ENCODE data around the gene KCTD1. TPM values are rescaled to one million over a fixed set of nuclear protein-coding genes. Genes with fewer than 3 reads are reported as not detected.
"Not testable (repeated sequence)": the region's sequence is repeated elsewhere in the genome, so short reads cannot be mapped to it uniquely, and the experiment has no call there.

Gene KCTD1
- total RNA-seq, 2 experiments from 2014 or later: 3.4 to 4.2 TPM

DNA sequence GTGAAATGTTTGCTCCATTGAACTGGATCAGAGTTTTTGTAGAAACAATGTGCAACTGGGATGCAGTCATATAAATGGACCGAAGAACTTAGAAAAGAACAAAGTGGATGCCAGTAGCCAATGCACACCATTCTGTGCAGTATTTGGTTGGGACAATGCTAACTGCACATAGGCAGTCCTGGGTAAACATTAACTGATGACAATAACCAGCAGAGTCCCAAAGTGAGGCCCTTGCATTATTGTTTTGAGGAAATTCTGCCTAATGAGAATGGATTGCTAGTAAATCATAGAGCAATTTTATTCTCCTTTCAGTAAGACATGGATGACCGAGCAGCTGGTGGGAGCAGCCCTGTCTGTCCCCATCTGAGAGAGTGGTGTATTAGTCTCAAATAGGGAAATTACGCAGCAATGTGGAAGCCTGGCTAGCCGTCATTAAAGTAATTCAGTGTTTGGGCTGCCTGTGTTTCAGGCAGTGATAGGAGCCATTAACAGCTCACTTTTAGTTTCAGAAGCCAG is 94.9 kb downstream of the KCTD1 start:
- Mint-ChIP-seq H3K4me1 (peaks cover 4% of the 10 kb centered on the region), H3K4me3 (no peak overlapping the region), H3K9me3 (no peaks in the 10 kb centered on the region), H3K36me3 (no peaks in the 10 kb centered on the region), H3K27me3 (peaks cover 4% of the 10 kb centered on the region), H3K27ac (no peak overlapping the region)
- no peak for DNase-seq

DNA sequence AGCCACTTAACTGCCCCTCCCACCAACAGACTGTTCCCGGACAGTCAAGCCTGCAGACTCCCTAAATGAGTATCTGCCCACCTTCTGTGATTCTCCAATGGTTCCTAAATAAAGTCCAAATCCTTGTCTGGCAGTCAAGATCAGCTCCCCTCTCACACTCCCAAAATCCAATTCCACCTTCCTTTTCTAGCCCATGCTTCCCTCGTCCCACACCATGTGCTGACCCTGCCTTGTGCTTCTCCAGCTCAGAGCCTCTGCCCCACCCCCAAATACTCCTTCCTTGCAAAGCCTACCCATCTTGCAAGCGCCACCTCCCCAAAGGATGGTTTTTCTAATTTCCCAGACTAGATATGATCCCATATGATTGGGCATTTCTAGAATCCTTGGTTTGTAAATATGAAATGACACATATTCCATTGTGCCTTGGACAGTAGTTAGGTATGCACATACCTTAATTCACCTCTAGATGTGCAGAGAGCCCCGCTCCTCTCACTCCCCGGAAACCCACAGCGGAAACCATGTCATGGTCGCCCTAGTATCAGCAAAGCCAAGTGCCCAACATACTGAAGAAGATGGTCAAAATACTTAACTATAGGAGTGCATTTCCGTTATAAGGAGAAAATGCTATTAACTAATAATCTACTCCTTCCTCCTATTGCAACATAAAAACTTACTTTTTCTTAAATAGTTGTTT is 97.2 kb downstream of the KCTD1 start:
- Mint-ChIP-seq H3K36me3 (no peaks in the 10 kb centered on the region), H3K9me3 (no peaks in the 10 kb centered on the region), H3K4me3 (no peak overlapping the region), H3K27ac (no peak overlapping the region), H3K27me3 (peaks cover 14% of the 10 kb centered on the region), H3K4me1 (peaks cover 2% of the 10 kb centered on the region)
- no peak for DNase-seq

DNA sequence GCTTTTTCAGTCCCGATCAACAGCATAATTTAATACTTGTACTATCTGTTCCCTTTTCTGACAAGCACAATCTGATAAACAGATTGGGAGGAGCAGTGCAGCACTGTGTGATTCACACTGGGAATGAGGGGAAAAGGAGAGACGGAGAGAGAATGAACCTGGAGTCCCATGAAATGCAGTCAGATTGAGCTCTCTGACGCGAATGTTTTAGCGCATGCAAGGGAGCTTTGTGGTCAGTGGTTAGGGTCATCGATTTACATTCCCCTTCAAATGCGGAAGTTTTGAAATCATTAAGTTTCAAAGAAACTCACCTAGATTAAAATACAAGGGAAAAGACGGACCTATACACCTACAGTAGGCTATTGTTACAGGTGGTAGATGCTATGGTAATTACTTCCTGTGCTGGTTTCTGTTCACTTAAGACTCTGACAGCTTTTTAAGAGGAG is 99.6 kb downstream of the KCTD1 start:
- H3K9me3 Mint-ChIP-seq: peaks cover 2% of the 10 kb centered on the region
- H3K4me3 Mint-ChIP-seq: no peak overlapping the region
- H3K27ac Mint-ChIP-seq: no peak overlapping the region
- H3K4me1 Mint-ChIP-seq: peaks cover 2% of the 10 kb centered on the region
- no peaks in the 10 kb centered on the region for H3K36me3 Mint-ChIP-seq
- H3K27me3 Mint-ChIP-seq: peaks cover 22% of the 10 kb centered on the region
- DNase-seq: no peak

DNA sequence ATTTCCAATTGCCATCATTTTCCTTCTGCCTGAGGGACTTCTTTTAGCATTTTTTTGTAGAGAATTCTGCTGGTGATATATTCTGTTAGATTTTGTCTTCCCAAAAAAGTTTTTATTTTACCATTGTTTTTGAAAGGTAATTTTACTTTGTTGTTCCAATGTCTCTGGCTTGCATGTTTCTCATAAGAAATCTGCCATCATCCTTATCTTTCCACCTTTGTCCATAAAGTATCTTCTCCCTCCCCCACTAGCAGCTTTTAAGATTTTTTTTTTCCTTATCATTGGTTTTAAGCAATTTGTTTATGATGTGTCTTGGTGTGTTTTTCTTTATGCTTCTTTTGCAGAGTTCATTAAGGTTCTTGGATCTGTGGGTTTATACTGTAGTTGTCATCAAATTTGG is 104.5 kb downstream of the KCTD1 start:
- H3K4me1 Mint-ChIP-seq: no peaks in the 10 kb centered on the region
- H3K9me3 Mint-ChIP-seq: peaks cover 2% of the 10 kb centered on the region
- DNase-seq: no peak
- H3K36me3 Mint-ChIP-seq: no peaks in the 10 kb centered on the region
- H3K27me3 Mint-ChIP-seq: peaks cover 24% of the 10 kb centered on the region
- no peak overlapping the region for H3K27ac Mint-ChIP-seq
- no peak overlapping the region for H3K4me3 Mint-ChIP-seq

DNA sequence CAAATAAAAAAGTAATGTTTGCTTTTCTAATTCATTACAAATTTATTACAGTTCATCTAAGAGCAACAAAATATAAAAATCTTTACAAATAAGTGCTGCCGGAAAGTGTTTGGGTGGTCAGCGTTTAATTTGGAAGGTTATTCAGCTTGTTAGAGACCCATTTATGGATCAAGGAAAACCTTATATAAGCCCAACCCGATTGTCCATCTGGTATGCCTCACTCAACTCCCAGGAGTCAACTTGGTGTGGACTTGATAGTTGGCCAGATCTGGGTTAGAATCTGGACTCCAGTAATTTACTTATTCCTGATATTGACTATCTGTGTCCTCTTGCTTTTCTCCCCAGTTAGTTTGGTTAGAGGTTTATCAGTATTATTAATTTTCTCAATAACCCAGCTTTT is 106.2 kb downstream of the KCTD1 start:
- no peak overlapping the region for H3K4me3 Mint-ChIP-seq
- no peak overlapping the region for H3K27ac Mint-ChIP-seq
- H3K4me1 Mint-ChIP-seq: no peaks in the 10 kb centered on the region
- DNase-seq: no peak
- no peaks in the 10 kb centered on the region for H3K36me3 Mint-ChIP-seq
- H3K9me3 Mint-ChIP-seq: peaks cover 2% of the 10 kb centered on the region
- H3K27me3 Mint-ChIP-seq: peaks cover 24% of the 10 kb centered on the region

DNA sequence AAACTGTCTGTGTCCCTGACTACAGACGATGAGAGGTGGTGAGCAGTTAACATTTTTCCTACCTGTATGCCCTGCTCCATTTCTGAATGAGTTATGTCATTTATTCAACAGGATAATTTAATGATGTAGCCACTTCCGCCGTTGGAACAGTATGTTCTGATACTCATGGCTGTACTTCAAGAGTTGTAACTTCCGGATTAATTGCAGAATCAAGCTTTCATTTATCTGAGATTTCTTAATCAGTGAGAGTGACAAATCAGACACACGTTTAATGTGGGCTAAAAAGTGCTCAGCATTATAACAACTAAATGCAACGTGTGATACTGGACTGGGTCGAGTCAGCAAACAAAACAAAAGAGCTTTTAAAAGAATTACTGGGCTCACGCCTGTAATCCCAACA is 107.7 kb downstream of the KCTD1 start:
- Mint-ChIP-seq H3K4me1 (no peaks in the 10 kb centered on the region), H3K27me3 (peaks cover 19% of the 10 kb centered on the region)
- no peak for DNase-seq

DNA sequence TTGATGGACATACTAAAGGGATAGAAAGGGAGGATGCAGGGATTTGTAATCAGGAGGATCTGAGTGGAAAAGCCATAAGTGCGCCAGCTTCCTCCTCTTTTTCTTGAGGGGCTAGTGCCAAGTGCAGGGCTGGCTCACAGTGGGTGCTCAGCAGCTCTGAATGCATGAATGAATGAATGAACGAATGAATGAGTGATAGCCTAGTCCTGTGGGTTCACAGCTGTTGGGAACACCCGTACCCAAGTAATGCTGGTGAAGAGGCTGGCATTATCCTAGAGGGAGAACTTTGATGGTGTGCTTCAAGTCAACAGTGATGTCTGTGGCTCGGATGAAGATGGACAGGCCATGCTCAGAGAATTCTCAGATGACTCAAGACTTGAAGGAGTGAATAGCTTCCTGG is 108.8 kb downstream of the KCTD1 start:
- Mint-ChIP-seq H3K27ac (no peak overlapping the region), H3K9me3 (peaks cover 2% of the 10 kb centered on the region)

More for the DNA sequence above, 107.7 kb downstream of the KCTD1 start:
- Mint-ChIP-seq H3K4me3 (no peak overlapping the region), H3K36me3 (no peaks in the 10 kb centered on the region), H3K27ac (no peak overlapping the region), H3K9me3 (peaks cover 2% of the 10 kb centered on the region)

DNA sequence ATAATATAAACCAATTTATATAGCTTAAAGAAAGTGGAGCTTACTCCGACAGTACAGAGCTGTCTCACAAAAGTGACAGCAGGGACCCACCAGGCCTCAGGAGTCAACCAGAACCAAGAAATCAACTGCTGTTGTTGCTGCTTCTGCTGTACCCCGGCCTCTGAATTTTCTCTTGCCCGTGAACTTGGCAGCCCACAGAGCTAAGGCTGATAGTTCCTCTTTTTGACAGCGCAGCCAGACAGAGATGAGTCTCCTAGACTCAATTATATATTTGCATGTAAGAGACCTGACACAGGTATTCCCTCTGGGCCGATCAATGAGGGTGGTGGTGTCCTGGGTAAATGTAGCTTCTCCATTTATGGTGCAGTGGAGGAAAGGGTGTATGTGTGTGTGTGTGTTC is 109.4 kb downstream of the KCTD1 start:
- H3K27ac Mint-ChIP-seq: no peak overlapping the region
- no peak for DNase-seq
- H3K4me3 Mint-ChIP-seq: no peak overlapping the region
- H3K27me3 Mint-ChIP-seq: peaks cover 12% of the 10 kb centered on the region
- peaks cover 1% of the 10 kb centered on the region for H3K9me3 Mint-ChIP-seq
- no peaks in the 10 kb centered on the region for H3K36me3 Mint-ChIP-seq
- no peaks in the 10 kb centered on the region for H3K4me1 Mint-ChIP-seq

More for the DNA sequence above, 108.8 kb downstream of the KCTD1 start:
- no peaks in the 10 kb centered on the region for H3K36me3 Mint-ChIP-seq
- peaks cover 12% of the 10 kb centered on the region for H3K27me3 Mint-ChIP-seq
- DNase-seq: no peak
- H3K4me3 Mint-ChIP-seq: no peak overlapping the region
- H3K4me1 Mint-ChIP-seq: no peaks in the 10 kb centered on the region

DNA sequence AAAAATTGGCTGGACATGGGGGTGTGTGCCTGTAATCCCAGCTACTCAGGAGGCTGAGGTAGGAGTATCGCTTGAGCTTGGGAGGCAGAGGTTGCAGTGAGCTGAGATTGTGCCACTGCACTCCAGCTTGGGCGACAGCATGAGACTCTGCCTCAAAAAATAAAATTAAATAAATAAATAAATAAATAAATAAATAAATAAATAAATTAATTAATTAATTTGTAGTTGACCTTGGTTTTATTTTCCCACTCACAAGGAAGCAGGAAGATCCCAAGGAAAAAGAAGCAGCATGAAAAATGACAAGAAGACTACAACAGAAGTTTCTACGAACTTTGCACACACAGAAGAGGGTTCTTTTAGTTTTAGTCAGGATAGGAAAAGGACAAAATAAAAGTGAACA is 110.7 kb downstream of the KCTD1 start:
- H3K36me3 Mint-ChIP-seq, H3K4me3 Mint-ChIP-seq, H3K4me1 Mint-ChIP-seq, H3K27ac Mint-ChIP-seq, DNase-seq, H3K9me3 Mint-ChIP-seq: not testable (repeated sequence)
- peaks cover 12% of the 10 kb centered on the region for H3K27me3 Mint-ChIP-seq

DNA sequence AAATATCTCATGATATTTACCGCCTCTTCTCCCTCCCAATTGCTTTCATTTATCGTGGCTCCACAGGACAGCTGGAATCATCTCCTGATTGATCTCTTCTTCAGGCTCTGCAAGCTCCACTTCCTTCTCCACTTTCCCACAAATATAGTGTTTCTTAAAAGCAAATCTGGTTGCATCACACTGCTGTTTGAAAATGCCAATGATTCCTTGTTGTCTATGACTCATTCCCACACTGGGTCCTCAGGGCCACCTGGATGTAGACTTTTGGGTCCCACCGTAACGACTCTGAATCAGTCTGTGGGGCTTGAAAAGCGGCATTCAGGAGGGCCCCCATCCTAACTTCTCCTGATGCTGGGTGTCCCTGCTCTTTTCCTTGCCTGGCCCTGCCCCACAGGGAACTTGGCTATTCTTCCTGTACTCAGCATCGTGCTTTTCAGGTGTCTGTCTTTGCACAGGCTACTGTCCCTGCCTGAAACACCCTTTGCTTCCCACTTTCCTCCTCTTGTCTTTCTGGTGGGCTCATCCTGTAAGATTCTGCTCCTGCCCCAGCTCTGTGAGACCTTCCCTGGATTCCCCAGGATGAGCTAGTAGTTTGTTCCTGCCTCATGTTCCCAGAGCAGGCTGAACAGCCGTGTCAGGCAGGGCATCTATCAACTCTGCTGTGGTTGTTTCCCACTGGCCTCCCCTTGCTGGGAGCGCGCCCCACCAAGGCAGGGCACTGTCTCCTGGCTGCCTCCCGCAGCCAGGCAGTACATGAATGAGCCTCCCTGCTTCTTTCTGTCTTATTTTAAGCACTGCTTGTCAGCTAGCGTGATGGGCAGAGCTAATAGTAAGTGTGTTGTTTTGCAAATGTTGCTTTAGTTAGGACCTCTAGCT is 111.9 kb downstream of the KCTD1 start:
- H3K27me3 Mint-ChIP-seq: peaks cover 12% of the 10 kb centered on the region
- no peak for DNase-seq
- no peak overlapping the region for H3K4me3 Mint-ChIP-seq
- no peaks in the 10 kb centered on the region for H3K4me1 Mint-ChIP-seq
- no peaks in the 10 kb centered on the region for H3K36me3 Mint-ChIP-seq
- no peak overlapping the region for H3K27ac Mint-ChIP-seq
- H3K9me3 Mint-ChIP-seq: peaks cover 2% of the 10 kb centered on the region

DNA sequence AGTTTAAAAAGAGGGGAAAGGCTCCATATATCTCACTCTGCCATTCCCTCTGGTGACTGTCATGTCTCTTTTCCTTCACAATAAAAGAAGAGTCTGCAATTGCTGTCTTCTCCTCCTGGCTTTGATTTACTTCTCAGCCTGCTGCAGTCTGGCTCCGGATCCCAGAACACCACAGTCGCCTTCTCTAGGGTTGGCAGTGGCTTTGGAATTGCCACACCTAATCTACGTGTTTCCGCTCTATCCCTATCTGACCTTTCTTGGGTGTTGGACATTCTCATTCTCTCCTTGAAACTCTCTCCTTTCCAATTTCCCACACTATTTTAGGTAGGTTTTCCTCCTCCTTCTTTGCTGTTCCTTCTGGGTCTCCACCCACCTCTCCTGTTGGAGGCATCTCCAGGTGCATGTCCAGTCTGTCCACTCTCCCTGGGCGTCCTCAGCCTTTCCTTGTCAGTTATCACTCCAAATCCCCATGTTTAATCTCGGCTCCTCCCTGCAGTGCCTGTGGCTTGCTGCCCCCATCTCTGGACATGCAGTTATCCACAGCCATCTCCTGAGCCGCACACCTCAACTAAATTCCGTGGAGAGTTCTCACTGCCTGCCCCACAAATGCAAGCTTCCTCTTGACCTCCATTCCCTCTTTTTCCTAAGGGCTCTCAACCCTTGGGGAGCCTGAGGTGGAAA is 112.8 kb downstream of the KCTD1 start:
- Mint-ChIP-seq H3K4me1 (no peaks in the 10 kb centered on the region), H3K36me3 (no peaks in the 10 kb centered on the region), H3K27me3 (peaks cover 12% of the 10 kb centered on the region), H3K4me3 (no peak overlapping the region), H3K27ac (no peak overlapping the region), H3K9me3 (peaks cover 2% of the 10 kb centered on the region)
- DNase-seq: no peak

DNA sequence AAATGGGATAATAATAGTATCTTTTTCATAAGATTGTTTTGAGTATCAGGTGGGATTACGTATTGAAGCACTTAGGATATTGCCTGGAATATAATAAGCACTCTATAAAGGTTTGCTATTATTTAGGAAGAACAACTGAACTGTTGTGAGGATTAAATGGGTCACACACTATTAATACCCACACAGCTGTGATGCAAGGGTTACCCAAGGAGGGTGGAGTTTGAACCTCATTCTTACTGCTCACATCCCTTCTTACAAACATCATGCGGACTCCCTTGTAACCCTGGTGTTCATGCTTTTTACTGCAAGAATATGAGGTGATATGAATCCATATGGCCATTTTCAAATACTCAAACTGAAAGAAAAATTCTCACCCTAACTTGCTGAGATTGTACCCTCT is 113.5 kb downstream of the KCTD1 start:
- H3K27ac Mint-ChIP-seq: no peak overlapping the region
- no peaks in the 10 kb centered on the region for H3K4me1 Mint-ChIP-seq
- H3K9me3 Mint-ChIP-seq: peaks cover 2% of the 10 kb centered on the region
- peaks cover 12% of the 10 kb centered on the region for H3K27me3 Mint-ChIP-seq
- no peak for DNase-seq
- no peaks in the 10 kb centered on the region for H3K36me3 Mint-ChIP-seq
- H3K4me3 Mint-ChIP-seq: no peak overlapping the region

DNA sequence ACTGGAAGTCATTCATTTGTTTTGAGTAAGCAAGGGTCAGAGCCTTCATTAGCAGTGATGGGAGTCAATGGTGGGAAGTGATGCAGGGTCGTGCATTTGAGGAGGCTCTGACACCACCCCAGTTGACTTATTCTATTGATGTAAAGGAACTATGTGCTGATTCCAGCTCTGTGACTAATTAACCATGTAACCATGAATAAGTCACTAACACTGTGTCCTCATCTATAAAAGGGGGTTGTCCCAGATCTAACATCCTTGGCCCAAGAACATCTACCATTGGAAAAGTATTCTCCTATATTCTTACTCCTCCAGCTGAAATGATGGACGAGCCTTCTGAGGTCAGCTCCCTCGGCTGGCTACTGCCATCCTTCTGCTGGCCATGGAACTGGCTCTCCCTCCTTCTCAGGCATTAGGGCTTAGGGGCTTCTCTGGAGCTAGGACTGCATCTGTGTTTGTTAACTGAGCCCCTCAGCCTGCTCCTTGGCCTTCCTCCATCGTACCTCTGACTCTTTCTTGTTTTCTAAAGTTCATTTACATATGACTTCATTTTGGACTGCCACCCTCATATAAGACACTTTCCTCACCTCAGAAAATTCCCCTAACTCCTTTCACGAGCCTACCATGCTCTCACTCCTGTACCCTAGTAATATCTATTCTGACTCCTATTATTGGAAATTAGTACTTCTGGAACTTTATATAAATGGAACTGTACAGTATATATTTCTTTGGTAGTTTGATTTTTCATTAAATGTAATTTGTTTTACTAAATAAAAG is 115.5 kb downstream of the KCTD1 start:
- no peak for DNase-seq
- no peaks in the 10 kb centered on the region for H3K36me3 Mint-ChIP-seq
- H3K9me3 Mint-ChIP-seq: peaks cover 2% of the 10 kb centered on the region
- no peak overlapping the region for H3K27ac Mint-ChIP-seq
- no peaks in the 10 kb centered on the region for H3K4me1 Mint-ChIP-seq
- H3K4me3 Mint-ChIP-seq: no peak overlapping the region
- no peaks in the 10 kb centered on the region for H3K27me3 Mint-ChIP-seq

DNA sequence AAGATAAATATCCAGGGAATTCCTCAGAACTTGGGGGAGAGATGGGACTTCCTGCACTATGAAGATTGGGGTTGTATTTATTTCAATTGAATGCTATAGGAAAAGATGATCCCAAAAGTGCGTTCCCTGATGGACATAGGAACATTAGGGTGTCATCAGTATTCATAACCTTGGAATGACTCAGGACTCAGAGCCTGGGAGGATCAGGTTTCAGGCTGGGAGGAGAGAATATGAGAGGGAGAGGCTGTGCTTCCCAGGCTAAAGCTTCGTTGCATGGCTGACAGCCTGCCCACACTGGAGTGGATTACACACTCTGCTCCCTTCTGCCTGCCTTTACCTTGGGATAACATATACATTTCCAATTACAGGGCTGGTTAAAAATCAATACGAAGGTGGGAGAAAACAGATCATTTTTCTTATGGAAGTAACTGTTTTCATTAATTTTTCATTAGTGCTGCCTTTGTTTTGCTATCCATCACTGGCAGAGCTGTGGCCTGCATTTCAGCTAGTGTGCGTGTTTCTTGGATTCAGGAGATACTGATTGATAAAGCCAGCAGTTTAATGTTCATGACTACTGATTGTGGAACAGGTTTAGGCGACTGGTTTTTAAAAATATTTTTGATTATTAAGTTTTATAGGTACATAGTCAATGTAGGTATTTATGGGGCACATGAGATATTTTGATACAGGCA is 118.7 kb downstream of the KCTD1 start:
- peaks cover 2% of the 10 kb centered on the region for H3K9me3 Mint-ChIP-seq
- H3K36me3 Mint-ChIP-seq: no peaks in the 10 kb centered on the region
- no peaks in the 10 kb centered on the region for H3K4me1 Mint-ChIP-seq
- H3K27ac Mint-ChIP-seq: no peak overlapping the region
- DNase-seq: no peak
- no peak overlapping the region for H3K4me3 Mint-ChIP-seq
- no peaks in the 10 kb centered on the region for H3K27me3 Mint-ChIP-seq

Measured in activated naive CD8-positive, alpha-beta T cell treated with anti-CD3 and anti-CD28 coated beads for 36 hours (primary cell).